Breast epithelium (tissue), 3 donors: ENCODE data around the gene OPCML.

Source experiments
- CTCF ChIP-seq, 3 donors: fragments of 450-650 bp; IDR thresholded peaks; one replicate each; pipeline ENCODE4 v1.5.1; 2016 to 2017; ENCODE audit warnings: antibody characterized with exemption in 3 of 3, mild to moderate bottlenecking in 3 of 3, moderate library complexity in 3 of 3
- POLR2A ChIP-seq: fragments of 450-650 bp; IDR thresholded peaks from one replicate; pipeline ENCODE4 v1.6.1; 2016; ENCODE audit warnings: antibody characterized with exemption, mild to moderate bottlenecking, moderate library complexity

- no peak for TF ChIP-seq POLR2A
- no peak for TF ChIP-seq CTCF (IDR thresholded peaks at IDR 0.05)
Observed at GRCh38 chr11:132772703-132773545, 759.4 kb downstream of the OPCML start.
